AG10803 (cell line): Measurements from ENCODE around the gene DYRK4.
A peak's percentile ranks its signal among the peaks of the same experiment; 100 is the strongest.
"Not testable (repeated sequence)": the region's sequence is repeated elsewhere in the genome, so short reads cannot be mapped to it uniquely, and the experiment has no call there.

Experiments used
- DNase-seq: peaks from one replicate; pipeline ENCODE4 v3.0.0; 2010; ENCODE audit warnings: low read depth
- H3K4me3 ChIP-seq: 2 replicates; pipeline ENCODE4 v1.5.1; 2011; ENCODE audit warnings: mild to moderate bottlenecking, low read length, control low read depth
- CTCF ChIP-seq: conservative IDR thresholded peaks from 2 replicates; pipeline ENCODE4 v1.5.1; 2011; ENCODE audit warnings: mild to moderate bottlenecking, low read length, control low read depth, inconsistent platforms

DYRK4 gene

GRCh38 chr12:4562034-4562657 lies at the start of gene DYRK4:
Gene DYRK4 (plus strand): TSS chr12:4562208. CDS start chr12:4562246, 38 bp downstream.
- peak within 1 kb of the TSS; percentile 59 for H3K4me3 ChIP-seq
- no peak for TF ChIP-seq CTCF
- peak; percentile 64 for DNase-seq

- DNase-seq = peak; percentile 54
- TF ChIP-seq CTCF = no peak
- H3K4me3 ChIP-seq = no peak overlapping the region
Measured at GRCh38 chr12:4518106-4518728, 43.8 kb upstream of the DYRK4 start.

GRCh38 chr12:4523443-4523842 lies 38.6 kb upstream of the DYRK4 start:
- not testable (repeated sequence) for DNase-seq, H3K4me3 ChIP-seq

- H3K4me3 ChIP-seq = no peak overlapping the region
- peak; percentile 64 for TF ChIP-seq CTCF
- DNase-seq = peak; percentile 13
Measured at GRCh38 chr12:4526923-4527546, 35.0 kb upstream of the DYRK4 start.

- no peak for TF ChIP-seq CTCF
- no peak for DNase-seq
- no peak overlapping the region for H3K4me3 ChIP-seq
Measured at GRCh38 chr12:4530160-4530559, 31.8 kb upstream of the DYRK4 start.

GRCh38 chr12:4530982-4531586 lies 30.9 kb upstream of the DYRK4 start:
- no peak overlapping the region for H3K4me3 ChIP-seq
- no peak for DNase-seq
- no peak for TF ChIP-seq CTCF

GRCh38 chr12:4535092-4535491 lies 26.9 kb upstream of the DYRK4 start:
- DNase-seq = no peak
- no peak overlapping the region for H3K4me3 ChIP-seq
- no peak for TF ChIP-seq CTCF
